Inflammatory macrophage (primary cell): ENCODE data around the gene ITPR1.

Experiments used
- DNase-seq, 2 donors: peaks; one replicate each; pipeline ENCODE4 v3.0.0-alpha.2; 2020 to 2022

Gene ITPR1

GRCh38 chr3:4645468-4645867, 152.3 kb downstream of the ITPR1 start:
- no peak for DNase-seq

GRCh38 chr3:4647411-4647810, 154.3 kb downstream of the ITPR1 start:
- no peak for DNase-seq

- DNase-seq: no peak
These were observed 162.2 kb downstream of the ITPR1 start for GRCh38 chr3:4655145-4656045.

GRCh38 chr3:4656059-4656458, 162.9 kb downstream of the ITPR1 start:
- no peak for DNase-seq

GRCh38 chr3:4656626-4657328, 163.6 kb downstream of the ITPR1 start:
- no peak for DNase-seq

- no peak for DNase-seq
These were observed 167.8 kb downstream of the ITPR1 start for GRCh38 chr3:4660936-4661335.

- no peak for DNase-seq
These were observed 171.3 kb downstream of the ITPR1 start for GRCh38 chr3:4664412-4664811.

- DNase-seq: no peak
These were observed 172.0 kb downstream of the ITPR1 start for GRCh38 chr3:4665197-4665596.

GRCh38 chr3:4666071-4666470, 172.9 kb downstream of the ITPR1 start:
- DNase-seq: no peak

GRCh38 chr3:4670352-4670751, 177.2 kb downstream of the ITPR1 start:
- DNase-seq: no peak

GRCh38 chr3:4672725-4673275, 179.7 kb downstream of the ITPR1 start:
- DNase-seq: no peak

GRCh38 chr3:4674216-4674615, 181.1 kb downstream of the ITPR1 start:
- no peak for DNase-seq

GRCh38 chr3:4675704-4676103, 182.6 kb downstream of the ITPR1 start:
- no peak for DNase-seq

- no peak for DNase-seq
These were observed 185.2 kb downstream of the ITPR1 start for GRCh38 chr3:4678320-4678719.

- no peak for DNase-seq
These were observed 187.1 kb downstream of the ITPR1 start for GRCh38 chr3:4680227-4680691.

GRCh38 chr3:4680871-4681300, 187.7 kb downstream of the ITPR1 start:
- no peak for DNase-seq

GRCh38 chr3:4681301-4681700, 188.2 kb downstream of the ITPR1 start:
- no peak for DNase-seq

- no peak for DNase-seq
These were observed 191.0 kb downstream of the ITPR1 start for GRCh38 chr3:4684117-4684516.

- no peak for DNase-seq
These were observed 191.8 kb downstream of the ITPR1 start for GRCh38 chr3:4684976-4685375.

GRCh38 chr3:4685673-4686345, 192.7 kb downstream of the ITPR1 start:
- no peak for DNase-seq

- DNase-seq: no peak
These were observed 193.5 kb downstream of the ITPR1 start for GRCh38 chr3:4686619-4687018.

- no peak for DNase-seq
These were observed 194.0 kb downstream of the ITPR1 start for GRCh38 chr3:4687167-4687566.

GRCh38 chr3:4687596-4687995, 194.4 kb downstream of the ITPR1 start:
- no peak for DNase-seq
